Smooth muscle cell (in vitro differentiated cells): ENCODE measurements around the gene SUPT5H. TPM values are rescaled to one million over a fixed set of nuclear protein-coding genes. Genes with fewer than 3 reads are reported as not detected.

ENCODE experiments used
- DNase-seq: peaks from one replicate; lab custom pipeline; 2025; ENCODE audit not compliant: unreplicated experiment; lab: John Stamatoyannopoulos, UW
- H2AFZ ChIP-seq: fragments of 200-600 bp; sonication (generic); 2 replicates; pipeline ENCODE4 v1.6.0; 2016; ENCODE audit warnings: antibody characterized with exemption, low read depth, mild to moderate bottlenecking
- H3F3A ChIP-seq: fragments of 200-600 bp; sonication (generic); 2 replicates; pipeline ENCODE4 v1.6.0; 2017; ENCODE audit warnings: antibody characterized with exemption, low read depth
- H3K27ac ChIP-seq: fragments of 200-600 bp; sonication (generic); 2 replicates; pipeline ENCODE4 v1.5.1; 2016; ENCODE audit warnings: low read depth, mild to moderate bottlenecking
- H3K27me3 ChIP-seq: fragments of 200-600 bp; sonication (generic); 2 replicates; pipeline ENCODE4 v1.6.1; 2016; ENCODE audit warnings: low read depth, mild to moderate bottlenecking
- H3K36me3 ChIP-seq: fragments of 200-600 bp; sonication (generic); 2 replicates; pipeline ENCODE4 v1.5.1; 2016; ENCODE audit warnings: low read depth
- H3K4me1 ChIP-seq: fragments of 200-600 bp; sonication (generic); 2 replicates; pipeline ENCODE4 v1.5.1; 2016; ENCODE audit warnings: low read depth
- H3K4me2 ChIP-seq: fragments of 200-600 bp; sonication (generic); 2 replicates; pipeline ENCODE4 v1.6.0; 2016; ENCODE audit warnings: mild to moderate bottlenecking
- H3K4me3 ChIP-seq: fragments of 200-600 bp; sonication (generic); 2 replicates; pipeline ENCODE4 v1.5.1; 2016; ENCODE audit warnings: mild to moderate bottlenecking
- H3K79me2 ChIP-seq: fragments of 200-600 bp; sonication (generic); 2 replicates; pipeline ENCODE4 v1.6.0; 2016; ENCODE audit warnings: low read depth, mild to moderate bottlenecking
- H3K9ac ChIP-seq: fragments of 200-600 bp; sonication (generic); 2 replicates; pipeline ENCODE4 v1.6.0; 2016; ENCODE audit warnings: low read depth
- H3K9me3 ChIP-seq: fragments of 200-600 bp; sonication (generic); replicated peaks from 2 replicates; pipeline ENCODE4 v1.5.1; 2016; ENCODE audit warnings: low read depth
- H4K20me1 ChIP-seq: fragments of 200-600 bp; sonication (generic); 2 replicates; pipeline ENCODE4 v1.6.0; 2016; ENCODE audit warnings: low read depth
- WGBS: methylation state at CpG from one replicate; pipeline ENCODE4 v1.1.7; 2016; ENCODE audit warnings: low lambda C conversion rate; 5-methylcytosine and 5-hydroxymethylcytosine counted together
- polyA plus RNA-seq: library from polyadenylated mRNA; unstranded; fragments of >200 nt; fragmentation: Nextera tagmentation; extraction: Ambion mirVana; gene quantifications from 2 replicates; pipeline ENCODE4 v1.2.1, GENCODE V29; 2016
- total RNA-seq: library from RNA; depleted of rRNA; stranded (reverse); fragments of >200 nt; gene quantifications from 2 replicates; pipeline ENCODE4 v1.2.3, GENCODE V29; 2014
- TF ChIP-seq, protein P1 (sequence below): fragments of 200-600 bp; sonication (generic); IDR thresholded peaks from 2 replicates; pipeline ENCODE4 v1.5.1; 2017; ENCODE audit warnings: borderline replicate concordance, mild to moderate bottlenecking, antibody characterized with exemption; ENCODE audit not compliant: insufficient read depth, poor library complexity, severe bottlenecking

The SUPT5H gene
- total and polyA plus RNA-seq, 2 experiments from 2014 or later = 44.9 to 134 TPM

DNA sequence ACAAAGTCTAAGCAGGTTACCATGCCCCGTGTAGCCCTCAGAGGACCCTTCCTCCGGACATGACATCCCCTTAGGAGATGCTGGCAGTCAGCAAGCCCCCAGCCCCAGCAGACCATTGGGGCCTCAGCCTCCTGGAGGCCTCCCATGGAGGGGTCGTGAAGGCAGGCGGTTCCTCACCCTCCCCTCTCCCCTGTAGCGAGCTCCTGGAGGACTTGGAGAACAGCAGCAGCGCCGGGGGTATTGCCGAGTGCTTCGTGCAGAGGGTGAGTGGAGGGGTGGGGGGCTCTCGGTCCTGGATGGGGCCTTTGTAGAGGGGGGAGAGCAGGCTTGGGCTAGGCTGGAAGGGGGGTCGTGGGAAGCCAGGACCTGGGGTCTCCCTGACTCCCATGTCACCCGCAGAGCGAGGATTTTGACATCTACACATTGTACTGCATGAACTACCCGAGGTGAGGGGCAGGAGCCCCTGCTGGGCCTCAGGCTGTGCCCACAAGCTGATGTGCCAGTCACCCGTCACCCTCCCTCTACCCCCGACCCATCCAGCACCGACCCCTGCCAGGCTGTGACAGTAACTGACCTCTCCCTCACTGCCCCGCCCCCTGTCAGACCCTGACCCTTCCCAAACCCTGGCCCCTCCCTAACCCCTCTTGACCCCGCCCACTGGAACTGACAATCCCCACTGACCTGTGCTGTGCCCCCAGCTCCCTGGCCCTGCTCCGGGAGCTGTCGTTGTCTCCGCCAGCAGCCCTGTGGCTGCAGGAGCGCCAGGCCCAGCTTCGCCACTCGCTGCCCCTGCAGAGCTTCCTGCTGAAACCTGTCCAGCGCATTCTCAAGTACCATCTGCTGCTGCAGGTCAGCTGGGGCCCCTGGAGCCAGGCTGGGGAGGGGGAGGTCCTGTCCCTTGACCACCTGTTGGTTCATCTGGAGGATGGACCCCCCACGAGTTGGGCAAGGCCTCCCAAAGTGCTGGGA, 28.9 kb upstream of the SUPT5H start:
- H3K4me3 ChIP-seq = no peak overlapping the region
- no peak overlapping the region for H2AFZ ChIP-seq
- no peak overlapping the region for H3K4me2 ChIP-seq
- no peaks in the 10 kb centered on the region for H3K27me3 ChIP-seq
- 91% methylated on average over 14 of the region's 27 CpGs for WGBS
- TF ChIP-seq, protein P1, sequence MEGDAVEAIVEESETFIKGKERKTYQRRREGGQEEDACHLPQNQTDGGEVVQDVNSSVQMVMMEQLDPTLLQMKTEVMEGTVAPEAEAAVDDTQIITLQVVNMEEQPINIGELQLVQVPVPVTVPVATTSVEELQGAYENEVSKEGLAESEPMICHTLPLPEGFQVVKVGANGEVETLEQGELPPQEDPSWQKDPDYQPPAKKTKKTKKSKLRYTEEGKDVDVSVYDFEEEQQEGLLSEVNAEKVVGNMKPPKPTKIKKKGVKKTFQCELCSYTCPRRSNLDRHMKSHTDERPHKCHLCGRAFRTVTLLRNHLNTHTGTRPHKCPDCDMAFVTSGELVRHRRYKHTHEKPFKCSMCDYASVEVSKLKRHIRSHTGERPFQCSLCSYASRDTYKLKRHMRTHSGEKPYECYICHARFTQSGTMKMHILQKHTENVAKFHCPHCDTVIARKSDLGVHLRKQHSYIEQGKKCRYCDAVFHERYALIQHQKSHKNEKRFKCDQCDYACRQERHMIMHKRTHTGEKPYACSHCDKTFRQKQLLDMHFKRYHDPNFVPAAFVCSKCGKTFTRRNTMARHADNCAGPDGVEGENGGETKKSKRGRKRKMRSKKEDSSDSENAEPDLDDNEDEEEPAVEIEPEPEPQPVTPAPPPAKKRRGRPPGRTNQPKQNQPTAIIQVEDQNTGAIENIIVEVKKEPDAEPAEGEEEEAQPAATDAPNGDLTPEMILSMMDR = no peak
- H3F3A ChIP-seq = no peaks in the 10 kb centered on the region
- H3K9me3 ChIP-seq = no peaks in the 10 kb centered on the region
- peaks cover 7% of the 10 kb centered on the region for H3K4me1 ChIP-seq
- H3K27ac ChIP-seq = no peak overlapping the region
- no peaks in the 10 kb centered on the region for H3K36me3 ChIP-seq
- H3K9ac ChIP-seq = no peak overlapping the region
- peaks cover 52% of the 10 kb centered on the region for H3K79me2 ChIP-seq
- peaks cover 26% of the 10 kb centered on the region for H4K20me1 ChIP-seq
- no peak for DNase-seq

DNA sequence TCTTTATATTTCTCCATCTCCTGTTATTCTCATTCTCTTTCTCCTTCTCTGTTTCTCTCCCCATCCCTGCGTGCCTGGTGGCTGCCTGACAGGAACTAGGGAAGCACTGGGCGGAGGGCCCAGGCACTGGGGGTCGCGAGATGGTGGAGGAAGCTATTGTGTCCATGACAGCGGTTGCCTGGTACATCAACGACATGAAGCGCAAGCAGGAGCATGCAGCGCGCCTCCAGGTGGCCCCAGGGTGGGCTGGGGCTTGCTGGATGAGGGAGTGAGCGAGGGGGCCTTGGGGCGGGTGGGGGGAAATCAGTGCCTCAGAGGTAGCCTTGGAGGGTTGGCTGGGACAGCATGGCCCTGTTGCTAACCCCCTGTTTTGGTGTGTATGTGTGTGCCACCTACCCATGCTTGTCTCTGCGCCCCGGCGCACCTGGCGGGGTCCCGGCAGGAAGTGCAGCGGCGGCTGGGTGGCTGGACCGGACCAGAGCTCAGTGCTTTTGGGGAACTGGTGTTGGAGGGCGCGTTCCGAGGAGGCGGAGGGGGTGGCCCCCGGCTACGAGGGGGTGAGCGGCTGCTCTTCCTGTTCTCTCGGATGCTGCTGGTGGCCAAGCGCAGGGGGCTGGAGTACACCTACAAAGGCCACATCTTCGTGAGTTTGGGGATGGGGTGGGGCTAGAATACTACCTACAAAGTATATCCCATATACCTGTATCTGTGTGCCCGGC, 27.8 kb upstream of the SUPT5H start:
- DNase-seq = no peak
- no peak overlapping the region for H3K9ac ChIP-seq
- 96% methylated on average over 30 of the region's 30 CpGs for WGBS
- peaks cover 7% of the 10 kb centered on the region for H3K4me1 ChIP-seq
- H2AFZ ChIP-seq = no peak overlapping the region
- TF ChIP-seq, protein P1 = no peak
- H4K20me1 ChIP-seq = peaks cover 26% of the 10 kb centered on the region
- no peaks in the 10 kb centered on the region for H3K27me3 ChIP-seq
- no peak overlapping the region for H3K4me3 ChIP-seq
- peaks cover under 1% of the 10 kb centered on the region for H3F3A ChIP-seq
- H3K79me2 ChIP-seq = peaks cover 52% of the 10 kb centered on the region
- no peaks in the 10 kb centered on the region for H3K36me3 ChIP-seq
- H3K4me2 ChIP-seq = no peak overlapping the region
- H3K27ac ChIP-seq = no peak overlapping the region
- no peaks in the 10 kb centered on the region for H3K9me3 ChIP-seq

DNA sequence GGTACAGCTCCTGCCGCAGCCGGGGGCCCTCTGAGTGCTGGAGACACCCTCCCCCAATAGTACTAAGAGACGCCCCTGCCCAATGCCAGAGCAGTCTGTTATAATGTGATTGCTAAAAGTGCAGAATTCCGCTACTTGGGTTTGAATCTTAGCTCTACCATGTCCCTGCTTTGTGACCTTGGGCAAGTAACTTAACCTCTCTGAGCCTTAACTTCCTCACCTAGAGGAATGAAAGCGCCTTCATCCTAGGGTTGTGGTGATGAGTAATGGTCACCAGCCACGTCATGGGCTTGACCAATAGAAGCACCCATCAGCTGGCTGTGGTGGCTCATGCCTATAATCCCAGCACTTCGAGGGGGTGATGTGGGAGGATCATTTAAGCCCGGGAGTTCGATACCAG, 26.4 kb upstream of the SUPT5H start:
- TF ChIP-seq, protein P1 = no peak
- Histone ChIP-seq H3F3A (peaks cover 6% of the 10 kb centered on the region), H3K9ac (no peak overlapping the region), H2AFZ (no peak overlapping the region), H3K27ac (no peak overlapping the region), H3K36me3 (no peaks in the 10 kb centered on the region), H3K27me3 (no peaks in the 10 kb centered on the region), H3K4me2 (no peak overlapping the region), H3K79me2 (peaks cover 42% of the 10 kb centered on the region), H3K9me3 (no peaks in the 10 kb centered on the region), H3K4me3 (no peak overlapping the region), H3K4me1 (peaks cover 7% of the 10 kb centered on the region), H4K20me1 (peaks cover 26% of the 10 kb centered on the region)
- no peak for DNase-seq
- WGBS = 96% methylated on average over 9 of the region's 9 CpGs
